WI38 (cell line): ENCODE results near the gene INPP5A.
"Not testable (repeated sequence)": the region's sequence is repeated elsewhere in the genome, so short reads cannot be mapped to it uniquely, and the experiment has no call there.

ENCODE experiments used
- H3K4me3 ChIP-seq: 2 replicates; pipeline ENCODE4 v1.5.1; 2011; ENCODE audit warnings: low read depth, mild to moderate bottlenecking, control low read depth, low read length
- CTCF ChIP-seq: IDR thresholded peaks from 2 replicates; pipeline ENCODE4 v1.5.1; 2012; ENCODE audit warnings: low read depth, mild to moderate bottlenecking, control low read depth, low read length

The INPP5A gene

GRCh38 chr10:132738454-132739224 lies 201.1 kb downstream of the INPP5A start:
- H3K4me3 ChIP-seq, result no peak overlapping the region
- TF ChIP-seq CTCF, result no peak

- no peak for TF ChIP-seq CTCF
- no peak overlapping the region for H3K4me3 ChIP-seq
Observed at GRCh38 chr10:132739225-132739613, 201.6 kb downstream of the INPP5A start.

- no peak for TF ChIP-seq CTCF
Observed at GRCh38 chr10:132740588-132740987, 203.0 kb downstream of the INPP5A start.

GRCh38 chr10:132742167-132742836 lies 204.7 kb downstream of the INPP5A start:
- no peak overlapping the region for H3K4me3 ChIP-seq
- no peak for TF ChIP-seq CTCF

More at GRCh38 chr10:132740588-132740987, 203.0 kb downstream of the INPP5A start:
- H3K4me3 ChIP-seq, result no peak overlapping the region

GRCh38 chr10:132742837-132743194 lies 205.2 kb downstream of the INPP5A start:
- TF ChIP-seq CTCF, result no peak
- no peak overlapping the region for H3K4me3 ChIP-seq

GRCh38 chr10:132743196-132743924 lies 205.8 kb downstream of the INPP5A start:
- not testable (repeated sequence) for H3K4me3 ChIP-seq

- no peak for TF ChIP-seq CTCF
Observed at GRCh38 chr10:132743925-132744490, 206.4 kb downstream of the INPP5A start.

More at GRCh38 chr10:132743925-132744490, 206.4 kb downstream of the INPP5A start:
- no peak overlapping the region for H3K4me3 ChIP-seq
